Astrocyte (in vitro differentiated cells and primary cell): ENCODE measurements around the gene CEBPG. TPM values are rescaled to one million over a fixed set of nuclear protein-coding genes. Genes with fewer than 3 reads are reported as not detected.

ENCODE experiments used
- DNase-seq: peaks from one replicate; pipeline ENCODE4 v3.0.0-alpha.2; 2010; ENCODE audit warnings: low read depth
- FAIRE-seq: peaks from 2 replicates; lab custom pipeline; 2011; peaks lifted over from hg19 to GRCh38; lab: Jason Lieb, UNC
- H2AFZ ChIP-seq: 2 replicates; pipeline ENCODE4 v1.6.0; 2012; ENCODE audit warnings: low read depth, low read length, inconsistent platforms
- H3K27ac ChIP-seq: 2 replicates; pipeline ENCODE4 v1.5.1; 2011; ENCODE audit warnings: low read depth, low read length, inconsistent platforms
- H3K27me3 ChIP-seq: 2 replicates; pipeline ENCODE4 v1.6.0; 2011; ENCODE audit warnings: low read length, inconsistent platforms; ENCODE audit not compliant: insufficient read depth
- H3K36me3 ChIP-seq: 2 replicates; pipeline ENCODE4 v1.5.1; 2011; ENCODE audit warnings: low read length, inconsistent platforms; ENCODE audit not compliant: insufficient read depth
- H3K4me1 ChIP-seq: 2 replicates; pipeline ENCODE4 v1.5.1; 2011; ENCODE audit warnings: low read length, inconsistent platforms; ENCODE audit not compliant: insufficient read depth
- H3K4me2 ChIP-seq: 2 replicates; pipeline ENCODE4 v1.6.0; 2012; ENCODE audit warnings: low read length, inconsistent platforms
- H3K4me3 ChIP-seq: 2 replicates; pipeline ENCODE4 v1.5.1; 2011; ENCODE audit warnings: low read depth, mild to moderate bottlenecking, low read length, inconsistent platforms; ENCODE audit not compliant: insufficient read depth
- H3K79me2 ChIP-seq: 2 replicates; pipeline ENCODE4 v1.6.0; 2012; ENCODE audit warnings: mild to moderate bottlenecking, low read length, inconsistent platforms; ENCODE audit not compliant: insufficient read depth
- H3K9ac ChIP-seq: 2 replicates; pipeline ENCODE4 v1.6.0; 2012; ENCODE audit warnings: mild to moderate bottlenecking, low read length, inconsistent platforms
- H3K9me3 ChIP-seq: 2 replicates; pipeline ENCODE4 v1.5.1; 2012; ENCODE audit warnings: low read depth, mild to moderate bottlenecking, low read length, inconsistent platforms; ENCODE audit not compliant: insufficient read depth
- H4K20me1 ChIP-seq: 2 replicates; pipeline ENCODE4 v1.6.0; 2012; ENCODE audit warnings: low read length, inconsistent platforms; ENCODE audit not compliant: insufficient read depth
- H3K27ac Mint-ChIP-seq: one replicate; pipeline ENCODE4 v1.8.0; 2021; ENCODE audit warnings: mild to moderate bottlenecking, mixed read lengths; ENCODE audit not compliant: unreplicated experiment
- H3K27me3 Mint-ChIP-seq: one replicate; pipeline ENCODE4 v1.8.0; 2021; ENCODE audit warnings: low read depth, mixed read lengths; ENCODE audit not compliant: unreplicated experiment
- H3K36me3 Mint-ChIP-seq: one replicate; pipeline ENCODE4 v1.8.0; 2021; ENCODE audit warnings: low read depth, mixed read lengths; ENCODE audit not compliant: unreplicated experiment
- H3K4me1 Mint-ChIP-seq: one replicate; pipeline ENCODE4 v1.8.0; 2021; ENCODE audit warnings: low read depth, mixed read lengths; ENCODE audit not compliant: unreplicated experiment
- H3K4me3 Mint-ChIP-seq: one replicate; pipeline ENCODE4 v1.8.0; 2021; ENCODE audit warnings: mild to moderate bottlenecking, moderate library complexity, mixed read lengths; ENCODE audit not compliant: unreplicated experiment
- H3K9me3 Mint-ChIP-seq: one replicate; pipeline ENCODE4 v1.8.0; 2021; ENCODE audit warnings: mild to moderate bottlenecking, mixed read lengths; ENCODE audit not compliant: unreplicated experiment
- EZH2 ChIP-seq: IDR thresholded peaks from 2 replicates; pipeline ENCODE4 v1.6.1; 2012; ENCODE audit warnings: mild to moderate bottlenecking, low read length, inconsistent platforms; ENCODE audit not compliant: insufficient read depth
- total RNA-seq: library from RNA; stranded (reverse); gene quantifications from 2 replicates; pipeline ENCODE4 v1.2.1, GENCODE V29; 2021
- TF ChIP-seq, protein P1 (sequence below): IDR thresholded peaks from 2 replicates; pipeline ENCODE4 v1.5.1; 2011; ENCODE audit warnings: low read depth, mild to moderate bottlenecking, inconsistent platforms, low read length, moderate library complexity; ENCODE audit not compliant: insufficient read depth

The CEBPG gene
- total RNA-seq, 1 donor from 2014 or later = 31.7 TPM

DNA sequence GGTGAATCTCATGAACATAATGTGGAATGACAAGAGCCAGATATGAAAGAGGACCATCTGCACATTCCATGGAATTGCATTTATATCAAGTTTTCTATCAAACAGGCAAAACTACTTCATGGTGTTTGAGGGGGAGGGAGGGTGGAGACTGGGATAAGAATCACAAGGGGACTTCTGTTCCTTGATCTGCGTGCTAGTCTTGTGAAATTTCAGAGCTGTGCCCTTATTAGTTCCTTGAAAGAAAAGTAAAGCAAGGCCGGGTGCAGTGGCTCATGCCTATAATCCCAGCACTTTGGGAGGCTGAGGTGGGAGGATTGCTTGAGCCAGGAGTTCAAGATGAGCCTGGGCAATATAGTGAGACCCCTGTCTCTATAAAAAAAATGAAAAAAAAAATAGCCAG lies 30.2 kb upstream of the CEBPG start:
- H3K9me3 Mint-ChIP-seq = no peaks in the 10 kb centered on the region
- Histone ChIP-seq H2AFZ (no peak overlapping the region), H3K27me3 (peaks cover 14% of the 10 kb centered on the region), H3K4me2 (no peak overlapping the region), H3K9ac (no peak overlapping the region), H4K20me1 (no peaks in the 10 kb centered on the region), H3K4me1 (no peaks in the 10 kb centered on the region), H3K36me3 (no peaks in the 10 kb centered on the region), H3K4me3 (no peak overlapping the region), H3K79me2 (no peaks in the 10 kb centered on the region), H3K27ac (no peak overlapping the region), H3K9me3 (no peaks in the 10 kb centered on the region)
- DNase-seq (no peak), FAIRE-seq (no peak)
- H3K27me3 Mint-ChIP-seq = peaks cover 49% of the 10 kb centered on the region
- no peak overlapping the region for H3K27ac Mint-ChIP-seq
- H3K4me1 Mint-ChIP-seq = no peaks in the 10 kb centered on the region
- H3K4me3 Mint-ChIP-seq = no peak overlapping the region
- no peaks in the 10 kb centered on the region for H3K36me3 Mint-ChIP-seq
- TF ChIP-seq EZH2 = no peak
- TF ChIP-seq, protein P1, sequence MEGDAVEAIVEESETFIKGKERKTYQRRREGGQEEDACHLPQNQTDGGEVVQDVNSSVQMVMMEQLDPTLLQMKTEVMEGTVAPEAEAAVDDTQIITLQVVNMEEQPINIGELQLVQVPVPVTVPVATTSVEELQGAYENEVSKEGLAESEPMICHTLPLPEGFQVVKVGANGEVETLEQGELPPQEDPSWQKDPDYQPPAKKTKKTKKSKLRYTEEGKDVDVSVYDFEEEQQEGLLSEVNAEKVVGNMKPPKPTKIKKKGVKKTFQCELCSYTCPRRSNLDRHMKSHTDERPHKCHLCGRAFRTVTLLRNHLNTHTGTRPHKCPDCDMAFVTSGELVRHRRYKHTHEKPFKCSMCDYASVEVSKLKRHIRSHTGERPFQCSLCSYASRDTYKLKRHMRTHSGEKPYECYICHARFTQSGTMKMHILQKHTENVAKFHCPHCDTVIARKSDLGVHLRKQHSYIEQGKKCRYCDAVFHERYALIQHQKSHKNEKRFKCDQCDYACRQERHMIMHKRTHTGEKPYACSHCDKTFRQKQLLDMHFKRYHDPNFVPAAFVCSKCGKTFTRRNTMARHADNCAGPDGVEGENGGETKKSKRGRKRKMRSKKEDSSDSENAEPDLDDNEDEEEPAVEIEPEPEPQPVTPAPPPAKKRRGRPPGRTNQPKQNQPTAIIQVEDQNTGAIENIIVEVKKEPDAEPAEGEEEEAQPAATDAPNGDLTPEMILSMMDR = no peak

DNA sequence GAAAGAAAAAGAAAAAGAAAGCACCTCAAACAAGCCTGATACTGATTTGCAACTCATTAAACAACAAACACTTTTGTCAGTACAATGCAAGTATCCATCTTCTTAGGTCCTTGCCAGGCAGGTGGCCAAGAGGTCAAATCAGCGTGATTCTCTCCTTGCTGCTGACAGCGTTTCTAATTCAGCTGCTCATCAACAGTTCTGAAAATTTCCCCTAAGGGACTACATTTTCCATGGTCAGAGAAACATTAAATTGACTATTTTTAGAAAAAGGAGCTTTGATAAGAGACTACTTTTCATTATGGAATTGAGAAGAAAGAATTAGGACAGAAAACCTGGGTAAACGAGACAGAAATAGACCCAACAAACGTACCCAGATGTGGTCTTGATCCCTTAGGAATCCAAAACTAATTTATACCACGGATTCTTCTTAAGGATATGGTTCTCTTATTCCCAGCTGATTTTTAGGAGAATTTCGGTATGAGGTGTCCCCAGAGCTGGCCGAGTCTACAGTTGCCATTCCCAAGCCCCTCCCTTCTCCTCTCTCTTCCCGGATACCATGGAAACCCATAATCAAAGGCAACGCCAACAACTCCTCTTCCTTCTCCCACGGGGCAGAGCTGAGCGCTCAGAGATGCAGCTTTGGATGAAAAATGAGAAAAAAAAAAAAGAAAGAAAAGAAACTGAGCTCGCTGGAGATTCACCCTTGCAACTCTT lies 29.5 kb upstream of the CEBPG start:
- Mint-ChIP-seq H3K27me3 (peaks cover 54% of the 10 kb centered on the region), H3K27ac (no peak overlapping the region), H3K36me3 (no peaks in the 10 kb centered on the region), H3K4me3 (no peak overlapping the region), H3K9me3 (no peaks in the 10 kb centered on the region), H3K4me1 (no peaks in the 10 kb centered on the region)
- H3K9ac ChIP-seq = no peak overlapping the region
- no peak overlapping the region for H3K4me3 ChIP-seq
- no peaks in the 10 kb centered on the region for H3K9me3 ChIP-seq
- no peak for FAIRE-seq
- peaks cover 14% of the 10 kb centered on the region for H3K27me3 ChIP-seq
- no peaks in the 10 kb centered on the region for H3K79me2 ChIP-seq
- no peak overlapping the region for H2AFZ ChIP-seq
- H3K36me3 ChIP-seq = no peaks in the 10 kb centered on the region
- no peak for TF ChIP-seq EZH2
- TF ChIP-seq, protein P1 = no peak
- H3K4me1 ChIP-seq = no peaks in the 10 kb centered on the region
- DNase-seq = no peak
- H4K20me1 ChIP-seq = no peaks in the 10 kb centered on the region
- no peak overlapping the region for H3K27ac ChIP-seq
- no peak overlapping the region for H3K4me2 ChIP-seq

DNA sequence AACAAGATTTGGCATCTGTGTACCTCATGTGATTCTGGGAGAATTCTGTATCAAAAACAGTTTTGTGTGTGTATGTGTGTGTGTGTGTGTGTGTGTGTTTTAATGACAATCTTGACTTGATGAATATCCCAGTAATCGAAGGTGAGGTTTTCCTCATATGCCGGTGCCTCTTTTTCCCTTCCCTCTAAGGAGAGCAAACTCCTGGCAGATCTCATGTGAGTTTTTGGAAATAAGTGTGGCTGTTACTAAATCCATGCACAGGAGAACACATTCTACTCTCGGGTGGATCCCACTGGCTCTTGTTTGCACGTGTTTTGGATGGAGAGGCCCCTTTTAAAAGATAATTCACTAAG lies 29.0 kb upstream of the CEBPG start:
- no peaks in the 10 kb centered on the region for H3K9me3 Mint-ChIP-seq
- H3K36me3 ChIP-seq = no peaks in the 10 kb centered on the region
- H3K9ac ChIP-seq = no peak overlapping the region
- H3K27me3 Mint-ChIP-seq = peaks cover 54% of the 10 kb centered on the region
- no peaks in the 10 kb centered on the region for H3K4me1 Mint-ChIP-seq
- no peak overlapping the region for H3K4me2 ChIP-seq
- no peak for TF ChIP-seq EZH2
- TF ChIP-seq, protein P1 = no peak
- no peak overlapping the region for H3K27ac ChIP-seq
- no peaks in the 10 kb centered on the region for H3K4me1 ChIP-seq
- H3K4me3 ChIP-seq = no peak overlapping the region
- H3K36me3 Mint-ChIP-seq = no peaks in the 10 kb centered on the region
- FAIRE-seq = no peak
- H2AFZ ChIP-seq = no peak overlapping the region
- H3K27ac Mint-ChIP-seq = no peak overlapping the region
- H3K27me3 ChIP-seq = peaks cover 14% of the 10 kb centered on the region
- H4K20me1 ChIP-seq = no peaks in the 10 kb centered on the region
- no peak overlapping the region for H3K4me3 Mint-ChIP-seq
- DNase-seq = no peak
- no peaks in the 10 kb centered on the region for H3K9me3 ChIP-seq
- H3K79me2 ChIP-seq = no peaks in the 10 kb centered on the region
